ENCODE measurements around the gene FAM3C. TPM values are rescaled to one million over a fixed set of nuclear protein-coding genes. Genes with fewer than 3 reads are reported as not detected.

FAM3C gene
- total RNA-seq, 1 donor from 2014 or later, result 47.5 TPM

DNA sequence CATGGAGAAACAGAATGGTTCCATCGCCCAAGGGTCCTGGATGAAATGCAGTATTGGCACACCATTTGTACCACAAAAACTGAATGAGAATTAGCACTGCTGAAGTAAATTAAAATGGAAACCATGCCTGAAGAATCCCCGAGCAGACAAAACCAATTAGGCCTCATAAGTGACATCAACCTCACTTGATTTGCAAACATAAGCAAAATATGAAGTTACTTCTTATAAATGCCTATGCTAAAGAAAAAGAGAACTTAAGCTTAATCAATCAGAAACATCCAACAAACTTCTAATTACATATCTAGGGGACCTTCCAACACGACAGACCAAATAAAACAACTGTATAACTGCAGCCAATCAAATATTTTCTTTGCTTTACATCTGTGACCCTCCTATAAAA is 4.4 kb downstream of the FAM3C start:
- no peak for DNase-seq (ENCODE audit: low read depth, low spot score)
- no peak for TF ChIP-seq CTCF (conservative IDR thresholded peaks at IDR 0.05)
- peaks cover 12% of the 10 kb centered on the region for H3K36me3 Mint-ChIP-seq (ENCODE audit: low read depth)
- H3K27ac Mint-ChIP-seq (ENCODE audit: unreplicated experiment), result no peak overlapping the region
- H3K9me3 Mint-ChIP-seq, result peaks cover 8% of the 10 kb centered on the region
- peaks cover 56% of the 10 kb centered on the region for H3K4me1 Mint-ChIP-seq
- H3K4me3 Mint-ChIP-seq, result peak overlapping the region; percentile 53
- no peaks in the 10 kb centered on the region for H3K27me3 Mint-ChIP-seq (ENCODE audit: low read depth)

DNA sequence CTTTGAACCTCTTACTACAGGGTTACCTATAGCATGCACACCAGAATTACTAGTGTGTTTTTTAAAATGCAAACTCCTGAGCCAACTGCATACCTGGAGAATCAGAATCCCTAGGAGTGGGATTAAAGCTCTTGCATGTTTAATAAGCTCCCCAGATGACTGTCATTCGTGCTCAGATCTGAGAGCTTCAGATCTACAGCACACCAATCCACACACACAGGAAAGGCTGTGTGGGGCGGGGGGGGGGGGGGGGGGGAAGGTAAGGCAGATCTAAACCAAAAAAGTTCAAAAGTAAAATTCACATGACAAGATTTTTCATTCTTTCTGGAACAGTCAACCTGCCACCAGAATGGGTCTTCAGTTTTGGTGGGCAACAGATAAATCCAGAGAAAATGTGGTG is 5.5 kb downstream of the FAM3C start:
- Mint-ChIP-seq H3K4me3 (no peak overlapping the region), H3K36me3 (ENCODE audit: low read depth) (peaks cover 12% of the 10 kb centered on the region), H3K4me1 (peaks cover 62% of the 10 kb centered on the region), H3K27ac (ENCODE audit: unreplicated experiment) (no peak overlapping the region), H3K9me3 (peaks cover 8% of the 10 kb centered on the region), H3K27me3 (ENCODE audit: low read depth) (no peaks in the 10 kb centered on the region)
- no peak for DNase-seq (ENCODE audit: low read depth, low spot score)
- no peak for TF ChIP-seq CTCF (conservative IDR thresholded peaks at IDR 0.05)

- no peak for DNase-seq (ENCODE audit: low read depth, low spot score)
- H3K9me3 Mint-ChIP-seq, result peaks cover 8% of the 10 kb centered on the region
- no peaks in the 10 kb centered on the region for H3K27me3 Mint-ChIP-seq (ENCODE audit: low read depth)
- H3K36me3 Mint-ChIP-seq (ENCODE audit: low read depth), result peaks cover 12% of the 10 kb centered on the region
- H3K4me1 Mint-ChIP-seq, result peaks cover 65% of the 10 kb centered on the region
- H3K27ac Mint-ChIP-seq (ENCODE audit: unreplicated experiment), result no peak overlapping the region
- H3K4me3 Mint-ChIP-seq, result no peak overlapping the region
- TF ChIP-seq CTCF (conservative IDR thresholded peaks at IDR 0.05), result no peak
Observed at GRCh38 chr7:121390109-121390508, 6.0 kb downstream of the FAM3C start.

GRCh38 chr7:121388950-121389349 is 7.2 kb downstream of the FAM3C start:
- peaks cover 58% of the 10 kb centered on the region for H3K4me1 Mint-ChIP-seq
- no peaks in the 10 kb centered on the region for H3K27me3 Mint-ChIP-seq (ENCODE audit: low read depth)
- TF ChIP-seq CTCF (conservative IDR thresholded peaks at IDR 0.05), result no peak
- peaks cover 8% of the 10 kb centered on the region for H3K9me3 Mint-ChIP-seq
- no peak overlapping the region for H3K4me3 Mint-ChIP-seq
- no peak overlapping the region for H3K27ac Mint-ChIP-seq (ENCODE audit: unreplicated experiment)
- peaks cover 12% of the 10 kb centered on the region for H3K36me3 Mint-ChIP-seq (ENCODE audit: low read depth)
- DNase-seq (ENCODE audit: low read depth, low spot score), result no peak

DNA sequence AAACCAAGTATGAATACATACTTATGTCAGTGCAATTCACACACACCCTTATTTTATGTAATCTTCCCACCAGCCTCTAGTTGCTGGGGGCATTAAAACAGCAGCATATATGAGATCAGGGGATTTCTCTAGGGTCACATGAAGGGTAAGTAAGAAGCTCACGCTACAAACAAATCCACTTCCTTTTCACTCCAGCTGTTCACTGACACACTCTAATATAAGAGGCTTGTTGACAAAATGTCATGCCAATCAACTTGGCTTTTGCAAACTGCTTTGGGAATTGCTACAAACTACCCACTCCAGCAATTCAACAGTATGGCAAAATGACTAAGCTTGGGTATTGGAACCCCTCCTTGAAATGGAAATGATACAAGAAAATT is 10.3 kb downstream of the FAM3C start:
- H3K4me3 Mint-ChIP-seq, result no peak overlapping the region
- no peaks in the 10 kb centered on the region for H3K27me3 Mint-ChIP-seq (ENCODE audit: low read depth)
- no peaks in the 10 kb centered on the region for H3K36me3 Mint-ChIP-seq (ENCODE audit: low read depth)
- H3K4me1 Mint-ChIP-seq, result peaks cover 36% of the 10 kb centered on the region
- no peak for TF ChIP-seq CTCF (conservative IDR thresholded peaks at IDR 0.05)
- no peak overlapping the region for H3K27ac Mint-ChIP-seq (ENCODE audit: unreplicated experiment)
- no peak for DNase-seq (ENCODE audit: low read depth, low spot score)
- H3K9me3 Mint-ChIP-seq, result no peaks in the 10 kb centered on the region
